Rectal smooth muscle tissue (tissue), 1 donor: Measurements from ENCODE around the gene TCEAL4.

ENCODE experiments used
- H3K27ac ChIP-seq: one replicate; pipeline ENCODE4 v1.7.0; 2013; ENCODE audit warnings: low read depth, low read length, inconsistent platforms
- H3K27me3 ChIP-seq: one replicate; pipeline ENCODE4 v1.7.0; 2013; ENCODE audit warnings: low read length; ENCODE audit not compliant: control insufficient read depth, insufficient read depth
- H3K36me3 ChIP-seq: one replicate; pipeline ENCODE4 v1.7.0; 2013; ENCODE audit warnings: low read length; ENCODE audit not compliant: control insufficient read depth, insufficient read depth
- H3K4me1 ChIP-seq: one replicate; pipeline ENCODE4 v1.7.0; 2013; ENCODE audit warnings: low read length; ENCODE audit not compliant: control insufficient read depth, insufficient read depth
- H3K4me3 ChIP-seq: one replicate; pipeline ENCODE4 v1.7.0; 2013; ENCODE audit warnings: low read length
- H3K9ac ChIP-seq: one replicate; pipeline ENCODE4 v1.7.0; 2013; ENCODE audit warnings: low read length

Gene TCEAL4

DNA sequence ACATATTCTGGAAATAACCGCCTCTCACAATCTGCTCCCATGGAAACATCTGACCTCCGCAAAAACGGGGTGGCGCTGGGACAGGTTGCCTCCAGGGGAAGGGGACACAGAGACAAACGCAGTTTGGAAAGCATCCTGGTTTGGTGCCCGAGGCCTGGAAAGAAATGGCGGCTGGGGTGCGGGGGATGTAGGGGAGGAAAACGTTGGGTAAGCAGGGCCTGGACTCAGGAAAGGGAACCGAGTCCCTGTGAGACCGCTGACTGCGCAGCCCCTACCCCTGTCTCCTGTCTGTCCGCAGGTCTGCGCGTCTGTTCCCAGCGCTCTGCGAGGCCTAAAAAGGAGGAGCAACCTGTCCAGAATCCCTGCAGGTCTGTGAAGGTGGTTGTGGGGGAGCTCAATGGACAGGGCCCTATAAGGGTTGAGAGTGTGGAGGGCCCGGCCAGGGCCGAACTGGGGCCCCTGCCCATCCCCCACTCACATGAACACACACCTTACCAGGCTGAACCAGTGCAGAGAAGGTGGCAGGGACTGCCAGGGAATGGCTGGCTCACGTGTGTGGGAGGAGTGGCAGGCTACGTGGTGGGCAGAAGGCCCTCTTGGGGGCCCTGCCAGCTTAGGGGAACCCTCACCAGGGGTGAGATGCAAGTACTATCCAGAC lies 23.1 kb downstream of the TCEAL4 start:
- Histone ChIP-seq H3K4me3 (peak overlapping the region; percentile 71), H3K9ac (no peak overlapping the region), H3K36me3 (no peaks in the 10 kb centered on the region), H3K27ac (peak overlapping the region; percentile 75), H3K4me1 (no peaks in the 10 kb centered on the region), H3K27me3 (no peaks in the 10 kb centered on the region)

DNA sequence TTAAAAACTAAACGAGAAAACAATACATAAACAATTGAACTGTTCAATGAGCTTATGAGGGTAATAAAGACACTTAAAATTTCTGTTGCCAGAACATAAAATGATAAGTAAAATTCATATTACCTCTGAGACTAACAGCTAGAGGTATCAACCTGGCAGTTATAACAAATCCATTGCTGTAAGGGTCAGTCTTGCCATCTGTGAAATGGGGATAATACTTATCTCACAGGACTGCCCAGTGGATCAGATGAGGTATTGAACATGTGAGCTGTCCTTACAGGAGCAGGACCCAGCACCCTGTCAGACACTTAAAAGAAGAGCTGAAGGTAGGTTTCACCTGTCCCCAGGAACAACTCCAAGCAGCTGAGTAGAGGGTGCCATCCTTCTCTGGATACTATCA lies 25.0 kb downstream of the TCEAL4 start:
- no peak overlapping the region for H3K27ac ChIP-seq
- no peak overlapping the region for H3K4me3 ChIP-seq
- no peaks in the 10 kb centered on the region for H3K36me3 ChIP-seq
- no peaks in the 10 kb centered on the region for H3K27me3 ChIP-seq
- H3K9ac ChIP-seq: no peak overlapping the region
- H3K4me1 ChIP-seq: no peaks in the 10 kb centered on the region

DNA sequence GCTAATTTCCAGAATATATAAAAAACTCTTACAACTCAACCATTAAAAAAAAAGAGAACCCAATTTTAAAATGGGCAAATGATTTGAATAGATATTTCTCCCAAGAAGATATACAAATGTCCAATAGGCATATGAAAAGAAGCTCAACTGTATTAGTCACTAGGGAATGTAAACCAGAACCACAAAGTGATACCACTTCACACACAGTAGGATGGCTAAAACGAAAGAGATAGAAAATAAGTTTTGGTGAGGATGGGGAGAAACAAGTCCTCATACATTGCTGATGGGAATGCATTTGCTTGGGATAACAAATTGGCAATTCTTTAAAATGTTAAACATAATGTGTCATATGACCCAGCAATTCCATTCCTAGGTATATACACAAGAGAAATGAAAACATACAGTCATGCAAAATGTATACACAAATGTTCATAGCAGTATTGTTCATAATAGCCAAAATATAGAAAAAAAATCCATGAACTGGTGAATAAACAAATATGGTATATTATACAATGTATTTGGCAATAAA lies 28.1 kb downstream of the TCEAL4 start:
- H3K9ac ChIP-seq: no peak overlapping the region
- no peak overlapping the region for H3K27ac ChIP-seq
- H3K4me3 ChIP-seq: no peak overlapping the region
- H3K27me3 ChIP-seq: no peaks in the 10 kb centered on the region
- H3K4me1 ChIP-seq: no peaks in the 10 kb centered on the region
- H3K36me3 ChIP-seq: no peaks in the 10 kb centered on the region

DNA sequence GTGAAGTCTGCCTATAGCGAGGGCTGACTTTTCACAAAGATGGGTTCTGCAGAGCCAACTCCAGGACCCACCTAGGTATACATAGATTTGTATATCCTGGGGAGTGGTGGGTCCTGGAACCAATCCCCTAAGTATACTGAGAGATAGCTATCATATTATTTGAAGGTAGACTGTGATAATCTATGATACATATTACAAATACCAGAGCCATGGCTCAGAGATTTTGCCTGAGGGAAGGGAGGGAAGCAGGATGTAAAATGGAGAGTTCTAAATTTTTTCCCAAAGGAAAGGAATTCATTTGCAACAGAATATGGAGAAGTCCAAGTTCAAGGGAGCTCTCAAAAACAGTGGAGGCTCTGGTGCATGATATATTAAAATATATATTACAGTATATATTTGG lies 29.7 kb downstream of the TCEAL4 start:
- no peaks in the 10 kb centered on the region for H3K27me3 ChIP-seq
- H3K4me1 ChIP-seq: no peaks in the 10 kb centered on the region
- no peak overlapping the region for H3K4me3 ChIP-seq
- no peak overlapping the region for H3K9ac ChIP-seq
- H3K36me3 ChIP-seq: no peaks in the 10 kb centered on the region
- H3K27ac ChIP-seq: no peak overlapping the region

DNA sequence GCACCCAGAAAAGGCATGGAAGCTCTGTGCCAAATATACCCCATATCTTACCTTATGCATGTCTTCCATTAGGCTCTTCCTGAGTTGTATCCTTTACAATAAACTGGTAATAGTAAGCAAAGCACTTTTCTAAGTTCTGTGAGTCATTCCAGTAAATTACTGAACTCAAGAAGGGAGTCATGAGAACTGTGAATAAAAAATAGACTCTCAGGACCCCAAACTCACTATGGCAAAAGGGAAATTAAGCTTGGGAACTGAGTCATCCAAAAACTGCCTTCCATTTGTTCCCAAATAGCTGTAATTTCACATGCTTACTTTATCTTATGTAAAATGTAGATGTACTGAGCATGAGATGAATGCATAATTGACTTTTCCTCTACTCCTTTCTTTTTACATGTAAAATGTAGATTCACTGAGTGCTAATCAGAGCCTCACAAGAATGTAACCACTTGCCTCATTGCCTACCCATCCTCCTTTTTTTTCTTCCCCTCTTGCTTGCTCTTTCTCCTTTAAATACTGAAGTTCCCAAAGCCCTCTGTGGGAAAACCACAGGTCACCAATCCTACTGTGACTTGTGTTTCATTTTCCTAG lies 30.6 kb downstream of the TCEAL4 start:
- no peaks in the 10 kb centered on the region for H3K36me3 ChIP-seq
- H3K4me1 ChIP-seq: no peaks in the 10 kb centered on the region

DNA sequence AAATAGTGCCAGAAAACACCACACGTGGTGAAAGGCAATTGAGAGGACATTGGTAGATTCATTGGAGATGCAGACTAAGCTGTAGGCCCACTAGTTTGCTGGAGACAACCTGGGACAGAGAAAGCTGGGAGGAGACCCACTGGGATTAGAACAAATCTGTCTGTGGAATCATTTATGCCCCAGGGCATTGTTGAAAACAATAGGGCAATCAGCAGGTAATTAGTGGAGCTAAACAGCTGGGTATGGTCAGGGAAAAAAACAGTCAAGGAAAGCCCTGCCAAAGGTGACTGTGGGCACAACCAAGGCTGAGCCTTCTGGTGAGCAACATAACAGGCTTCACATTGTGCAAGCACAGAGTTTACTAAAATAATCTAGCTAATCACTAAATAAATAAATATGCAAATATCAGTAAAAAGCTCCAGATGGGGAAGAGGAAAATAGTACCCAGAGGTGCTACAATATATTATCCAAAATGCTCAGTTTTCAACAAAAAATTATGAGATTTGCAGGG lies 31.4 kb downstream of the TCEAL4 start:
- Histone ChIP-seq H3K4me1 (no peaks in the 10 kb centered on the region), H3K36me3 (no peaks in the 10 kb centered on the region), H3K4me3 (no peak overlapping the region), H3K27me3 (no peaks in the 10 kb centered on the region), H3K27ac (no peak overlapping the region), H3K9ac (no peak overlapping the region)

More for the DNA sequence above, 30.6 kb downstream of the TCEAL4 start:
- H3K27me3 ChIP-seq: no peaks in the 10 kb centered on the region
- H3K4me3 ChIP-seq: no peak overlapping the region
- no peak overlapping the region for H3K27ac ChIP-seq
- H3K9ac ChIP-seq: no peak overlapping the region

DNA sequence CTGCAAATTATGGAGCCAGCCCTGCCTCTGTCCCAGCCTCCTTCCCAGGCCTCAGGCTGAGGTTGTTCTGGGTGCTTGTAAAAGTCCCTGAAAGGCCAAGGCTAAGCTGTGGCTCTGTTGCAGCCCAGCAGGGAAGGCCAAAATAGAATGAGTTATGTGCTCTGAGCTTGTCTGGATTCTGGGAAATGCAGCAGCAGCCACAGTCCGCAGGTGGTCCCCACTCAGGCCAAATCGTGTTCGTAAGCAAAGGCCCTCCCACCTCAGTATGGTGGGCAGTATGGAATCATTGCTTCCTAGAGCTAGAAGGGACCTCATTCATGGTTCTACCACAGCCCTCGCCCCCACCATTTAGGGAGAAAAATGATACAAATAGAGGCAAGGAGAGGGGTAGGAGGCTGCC lies 38.8 kb downstream of the TCEAL4 start:
- H3K4me1 ChIP-seq: no peaks in the 10 kb centered on the region
- H3K4me3 ChIP-seq: no peak overlapping the region
- H3K27me3 ChIP-seq: peaks cover 4% of the 10 kb centered on the region
- no peak overlapping the region for H3K9ac ChIP-seq
- no peaks in the 10 kb centered on the region for H3K36me3 ChIP-seq
- peak overlapping the region; percentile 79 for H3K27ac ChIP-seq

DNA sequence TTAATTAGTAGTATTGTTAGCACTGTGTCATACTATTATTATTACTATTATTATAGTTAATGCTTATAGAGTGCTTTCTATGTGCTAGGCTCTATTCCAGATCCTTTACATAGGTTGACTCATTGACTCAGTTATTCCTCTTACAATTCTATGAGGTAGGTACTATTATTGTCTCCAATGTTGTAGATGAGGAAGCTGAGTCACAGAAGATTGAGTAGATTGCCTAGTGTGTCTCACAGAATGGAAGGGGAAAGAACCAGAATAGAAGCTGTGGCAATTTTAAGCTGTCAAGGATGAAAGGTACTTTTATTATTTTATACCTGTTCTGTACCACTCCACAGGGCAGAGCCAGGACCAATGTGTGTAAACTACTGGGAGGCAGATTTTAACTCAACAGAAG lies 41.5 kb downstream of the TCEAL4 start:
- Histone ChIP-seq H3K9ac (no peak overlapping the region), H3K36me3 (no peaks in the 10 kb centered on the region), H3K27me3 (peaks cover 4% of the 10 kb centered on the region), H3K4me1 (peaks cover 4% of the 10 kb centered on the region), H3K27ac (no peak overlapping the region), H3K4me3 (no peak overlapping the region)

DNA sequence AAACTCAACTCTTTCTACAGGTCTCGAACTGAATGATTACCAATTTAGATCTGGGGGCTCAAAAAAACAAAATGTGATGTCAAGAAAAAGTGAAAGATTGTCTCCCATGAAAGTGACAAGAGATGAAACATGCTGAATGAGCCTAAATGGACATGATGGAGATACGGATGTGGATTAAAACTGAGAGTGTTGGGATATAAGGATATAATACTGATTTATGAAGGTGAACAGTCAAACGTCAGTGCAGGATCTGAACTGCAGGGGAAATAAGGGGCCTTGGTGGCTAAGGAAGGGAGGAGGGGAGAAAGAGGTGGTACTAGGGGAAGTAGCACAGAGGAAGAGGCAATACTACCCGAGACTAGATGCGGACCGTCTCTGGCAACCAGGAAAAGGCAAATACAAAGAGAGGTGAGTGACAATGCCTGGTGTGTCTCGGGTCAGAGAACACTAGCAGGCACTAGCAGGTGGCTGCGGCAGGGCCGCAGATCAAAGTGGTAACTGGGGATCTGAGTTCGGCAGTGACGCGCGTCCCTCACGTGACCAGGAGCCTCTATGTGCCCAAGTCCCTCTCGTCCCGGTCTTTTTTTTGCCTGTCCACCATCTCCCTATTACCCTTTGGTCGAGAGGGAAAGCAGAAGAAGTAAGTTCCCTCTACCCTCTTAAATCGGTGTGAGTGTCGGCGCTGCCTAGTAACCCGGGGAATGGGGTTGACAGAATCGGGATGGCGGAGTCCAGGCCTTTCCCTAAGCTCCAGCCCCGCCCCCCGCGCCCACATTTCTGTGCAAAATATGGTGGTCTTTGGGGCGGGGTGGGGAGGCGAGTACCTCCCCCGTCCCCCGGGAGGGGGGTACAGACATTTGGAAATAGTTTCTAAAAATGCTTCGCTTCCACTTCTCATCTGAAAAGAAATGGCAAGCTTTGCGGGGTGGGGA lies 43.3 kb downstream of the TCEAL4 start, which contains the start of gene TCEAL1:
TCEAL1 (plus strand) TSS at position 590 of the 932 bp plus-strand sequence. CDS start 942 bp downstream, outside the sequence.
- Histone ChIP-seq H3K9ac (peak within 1 kb of the TSS; percentile 81), H3K27me3 (peaks cover 4% of the 10 kb centered on the region)

DNA sequence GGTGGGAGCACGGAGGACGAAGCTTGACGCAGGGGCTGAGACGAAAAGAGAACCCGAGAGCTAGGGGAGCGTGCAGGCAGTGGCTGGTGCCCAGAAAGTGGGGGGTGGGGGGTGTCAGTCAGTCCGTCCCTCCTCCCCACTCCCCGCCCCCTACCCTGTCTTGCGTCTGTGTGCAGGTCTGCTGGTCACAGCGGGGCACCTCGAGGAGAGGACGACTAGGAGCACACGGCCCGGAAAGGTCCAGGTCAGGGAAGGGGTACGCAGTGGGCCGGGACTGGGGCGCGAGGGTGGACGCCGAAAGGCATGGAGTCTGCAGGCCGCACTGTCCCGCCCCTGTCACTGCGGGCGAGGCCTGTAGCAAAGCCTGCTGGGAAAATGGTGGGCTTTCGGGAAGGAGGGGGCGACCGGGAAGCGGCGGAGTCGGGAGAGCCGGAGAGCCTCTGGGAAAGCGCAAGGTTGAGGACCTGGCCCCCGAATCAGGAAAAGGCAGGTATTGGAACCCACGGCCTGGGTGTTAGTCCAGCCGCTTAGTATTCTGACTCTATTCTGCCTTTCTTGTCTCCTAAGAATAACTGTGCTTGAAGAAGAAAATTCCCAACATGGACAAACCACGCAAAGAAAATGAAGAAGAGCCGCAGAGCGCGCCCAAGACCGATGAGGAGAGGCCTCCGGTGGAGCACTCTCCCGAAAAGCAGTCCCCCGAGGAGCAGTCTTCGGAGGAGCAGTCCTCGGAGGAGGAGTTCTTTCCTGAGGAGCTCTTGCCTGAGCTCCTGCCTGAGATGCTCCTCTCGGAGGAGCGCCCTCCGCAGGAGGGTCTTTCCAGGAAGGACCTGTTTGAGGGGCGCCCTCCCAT lies 44.2 kb downstream of the TCEAL4 start:
- Histone ChIP-seq H3K27me3 (peaks cover 4% of the 10 kb centered on the region), H3K4me1 (peaks cover 4% of the 10 kb centered on the region), H3K27ac (peak overlapping the region; percentile 94), H3K36me3 (no peaks in the 10 kb centered on the region), H3K9ac (peak overlapping the region; percentile 70), H3K4me3 (peak overlapping the region; percentile 79)

More for the DNA sequence above, 43.3 kb downstream of the TCEAL4 start, which contains the start of gene TCEAL1:
- peaks cover 4% of the 10 kb centered on the region for H3K4me1 ChIP-seq
- H3K27ac ChIP-seq: peak within 1 kb of the TSS; percentile 94
- H3K36me3 ChIP-seq: no peaks in the 10 kb centered on the region
- peak within 1 kb of the TSS; percentile 79 for H3K4me3 ChIP-seq

DNA sequence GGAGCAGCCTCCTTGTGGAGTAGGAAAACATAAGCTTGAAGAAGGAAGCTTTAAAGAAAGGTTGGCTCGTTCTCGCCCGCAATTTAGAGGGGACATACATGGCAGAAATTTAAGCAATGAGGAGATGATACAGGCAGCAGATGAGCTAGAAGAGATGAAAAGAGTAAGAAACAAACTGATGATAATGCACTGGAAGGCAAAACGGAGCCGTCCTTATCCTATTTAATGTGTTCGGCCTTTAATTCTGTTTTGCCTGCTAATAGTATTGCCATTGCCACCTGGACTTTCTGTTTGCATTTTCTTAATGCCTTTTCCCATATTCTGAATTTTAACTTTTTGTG lies 44.8 kb downstream of the TCEAL4 start:
- H3K4me3 ChIP-seq: peak overlapping the region; percentile 79
- peak overlapping the region; percentile 94 for H3K27ac ChIP-seq
- H3K27me3 ChIP-seq: peaks cover 4% of the 10 kb centered on the region
- no peaks in the 10 kb centered on the region for H3K36me3 ChIP-seq
- H3K4me1 ChIP-seq: peaks cover 4% of the 10 kb centered on the region
- H3K9ac ChIP-seq: peak overlapping the region; percentile 70
